ENCODE results near the gene RIBC2.
"Not testable (repeated sequence)": the region's sequence is repeated elsewhere in the genome, so short reads cannot be mapped to it uniquely, and the experiment has no call there.

- TF ChIP-seq CTCF (IDR thresholded peaks at IDR 0.05); POLR2AphosphoS5 (IDR thresholded peaks at IDR 0.05); POLR2A (IDR thresholded peaks at IDR 0.05); EP300 (IDR thresholded peaks at IDR 0.05; ENCODE audit: low read depth): not testable (repeated sequence)
Observed at GRCh38 chr22:45449442-45449841, 35.9 kb downstream of the RIBC2 start.
